ENCODE data around the gene GLS2.
"Not testable (repeated sequence)": the region's sequence is repeated elsewhere in the genome, so short reads cannot be mapped to it uniquely, and the experiment has no call there.

GLS2 gene

DNA sequence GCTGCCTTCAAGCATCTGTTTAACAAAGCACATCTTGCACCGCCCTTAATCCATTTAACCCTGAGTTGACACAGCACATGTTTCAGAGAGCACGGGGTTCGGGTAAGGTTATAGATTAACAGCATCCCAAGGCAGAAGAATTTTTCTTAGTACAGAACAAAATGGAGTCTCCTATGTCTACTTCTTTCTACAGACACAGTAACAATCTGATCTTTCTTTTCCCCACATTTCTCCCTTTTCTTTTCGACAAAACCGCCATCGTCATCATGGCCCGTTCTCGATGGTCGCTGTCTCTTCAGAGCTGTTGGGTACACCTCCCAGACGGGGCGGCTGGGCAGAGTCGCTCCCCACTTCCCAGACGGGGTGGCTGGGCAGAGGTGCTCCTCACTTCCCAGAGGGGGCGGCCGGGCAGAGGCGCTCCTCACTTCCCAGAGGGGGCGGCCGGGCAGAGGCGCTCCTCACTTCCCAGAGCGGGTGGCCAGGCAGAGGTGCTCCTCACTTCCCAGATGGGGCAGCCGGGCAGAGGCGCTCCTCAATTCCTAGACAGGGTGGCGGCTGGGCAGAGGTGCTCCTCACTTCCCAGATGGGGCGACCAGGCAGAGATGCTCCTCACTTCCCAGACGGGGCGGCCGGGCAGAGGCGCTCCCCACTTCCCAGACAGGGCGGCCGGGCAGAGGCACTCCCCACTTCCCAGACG, 5.6 kb upstream of the GLS2 start:
- DNase-seq (ENCODE audit: low spot score): not testable (repeated sequence)

- DNase-seq (ENCODE audit: low spot score): no peak
These were observed 2.4 kb upstream of the GLS2 start for GRCh38 chr12:56490360-56490759.

- DNase-seq (ENCODE audit: low spot score): peak; percentile 36
These were observed 417 bp downstream of the GLS2 start for GRCh38 chr12:56487448-56488040.

- no peak for DNase-seq (ENCODE audit: low spot score)
These were observed 1.3 kb downstream of the GLS2 start for GRCh38 chr12:56486694-56487093.

- DNase-seq (ENCODE audit: low spot score): no peak
These were observed 3.4 kb downstream of the GLS2 start for GRCh38 chr12:56484566-56484965.

GRCh38 chr12:56479625-56480024, 8.3 kb downstream of the GLS2 start:
- no peak for DNase-seq (ENCODE audit: low spot score)

DNA sequence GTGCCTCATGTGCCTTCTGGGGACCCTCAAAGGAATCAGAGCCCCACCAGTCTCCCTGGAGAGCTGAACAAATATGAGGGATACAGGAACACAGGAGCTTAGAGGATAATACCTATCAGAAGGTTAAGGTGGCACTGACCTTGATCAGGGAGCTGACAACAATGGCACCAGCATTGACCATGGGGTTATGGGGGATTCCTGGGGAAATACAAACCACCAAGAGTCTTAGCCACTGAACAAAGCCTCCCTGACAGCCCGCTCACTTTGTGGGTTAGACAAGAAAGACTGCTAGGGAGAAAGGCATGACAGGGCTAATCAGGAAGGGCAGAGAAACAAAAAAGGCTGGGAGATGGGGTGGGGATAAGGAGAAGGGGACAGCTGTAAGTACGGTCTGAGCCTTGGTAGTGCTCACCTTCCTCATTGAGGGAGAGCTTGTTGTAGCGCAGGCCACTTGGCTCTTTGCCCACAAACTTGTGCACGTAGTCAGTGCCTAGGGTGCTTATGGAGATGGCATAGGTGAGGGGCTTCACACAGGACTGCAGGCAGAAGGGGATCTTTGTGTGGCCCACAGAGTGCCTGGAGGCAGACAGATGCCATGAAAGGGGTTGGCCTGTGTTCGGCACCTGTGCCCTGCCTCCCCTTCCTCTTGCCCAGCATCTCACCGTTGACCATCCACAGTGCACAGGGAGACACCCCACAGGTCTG, 10.3 kb downstream of the GLS2 start:
- DNase-seq (ENCODE audit: low spot score): no peak

GRCh38 chr12:56476972-56477432, 11.0 kb downstream of the GLS2 start:
- no peak for DNase-seq (ENCODE audit: low spot score)

- DNase-seq (ENCODE audit: low spot score): no peak
These were observed 11.8 kb downstream of the GLS2 start for GRCh38 chr12:56476143-56476542.

GRCh38 chr12:56474389-56474788, 13.6 kb downstream of the GLS2 start:
- no peak for DNase-seq (ENCODE audit: low spot score)

- DNase-seq (ENCODE audit: low spot score): peak; percentile 24
These were observed 18.7 kb downstream of the GLS2 start for GRCh38 chr12:56469007-56469930.

DNA sequence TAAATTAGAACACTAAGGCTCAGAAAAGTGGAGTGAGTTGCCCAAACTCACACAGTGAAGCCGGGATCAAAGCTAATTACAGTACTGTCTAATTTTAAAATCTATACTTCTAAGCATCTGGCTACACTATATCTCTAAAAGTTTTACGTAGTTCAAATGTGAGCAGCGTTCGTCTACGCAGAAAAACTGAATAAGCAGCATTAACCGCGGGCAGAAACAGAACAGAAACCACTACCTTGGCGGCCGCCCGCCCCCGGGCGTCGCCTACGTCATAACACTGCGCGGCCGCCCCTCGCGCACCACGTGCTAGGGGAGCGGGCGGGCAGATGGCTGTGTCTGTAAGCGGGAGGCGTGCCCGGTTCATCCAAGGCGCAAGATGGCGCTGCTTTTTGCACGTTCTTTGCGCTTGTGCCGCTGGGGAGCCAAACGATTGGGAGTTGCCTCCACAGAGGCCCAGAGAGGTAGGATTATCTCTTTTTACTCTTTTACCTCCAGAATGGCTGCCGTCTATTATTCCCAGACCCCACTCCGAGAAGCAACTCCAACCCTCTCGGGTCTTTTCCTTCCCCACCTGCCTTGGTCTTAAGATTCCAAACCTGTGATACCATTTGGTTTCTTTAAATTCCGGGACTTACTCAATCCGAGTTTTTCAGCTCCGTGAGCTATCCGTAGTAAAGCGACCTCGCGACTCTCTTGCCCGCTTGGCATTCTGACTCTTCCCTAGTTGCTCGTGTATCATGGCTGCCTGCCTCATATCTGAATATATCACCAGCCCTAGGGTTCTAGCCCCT, 19.6 kb downstream of the GLS2 start, which contains the start of gene SPRYD4:
SPRYD4 (plus strand) TSS at position 363 of the 791 bp plus-strand sequence; CDS start at position 377, 14 bp downstream.
- DNase-seq (ENCODE audit: low spot score): peak; percentile 98

DNA sequence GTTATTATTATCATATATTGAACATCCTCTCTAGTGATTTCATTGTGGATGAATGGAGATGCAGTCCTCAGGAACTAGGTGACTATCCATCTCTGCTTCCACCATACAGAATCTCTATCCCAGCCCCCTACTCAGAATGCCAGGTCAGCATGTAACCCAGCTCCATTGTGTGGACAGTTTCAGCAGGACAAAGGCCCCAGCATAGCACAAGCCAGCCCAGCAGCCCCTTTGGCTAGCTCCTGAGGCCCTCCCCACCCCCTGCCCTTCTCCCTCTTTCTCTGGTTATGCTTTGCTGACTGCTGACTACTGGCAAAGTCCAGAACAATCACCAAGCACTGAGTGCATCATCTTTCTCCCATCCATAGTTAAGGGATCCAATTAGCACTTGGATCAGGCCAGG, 25.4 kb downstream of the GLS2 start:
- no peak for DNase-seq (ENCODE audit: low spot score)

DNA sequence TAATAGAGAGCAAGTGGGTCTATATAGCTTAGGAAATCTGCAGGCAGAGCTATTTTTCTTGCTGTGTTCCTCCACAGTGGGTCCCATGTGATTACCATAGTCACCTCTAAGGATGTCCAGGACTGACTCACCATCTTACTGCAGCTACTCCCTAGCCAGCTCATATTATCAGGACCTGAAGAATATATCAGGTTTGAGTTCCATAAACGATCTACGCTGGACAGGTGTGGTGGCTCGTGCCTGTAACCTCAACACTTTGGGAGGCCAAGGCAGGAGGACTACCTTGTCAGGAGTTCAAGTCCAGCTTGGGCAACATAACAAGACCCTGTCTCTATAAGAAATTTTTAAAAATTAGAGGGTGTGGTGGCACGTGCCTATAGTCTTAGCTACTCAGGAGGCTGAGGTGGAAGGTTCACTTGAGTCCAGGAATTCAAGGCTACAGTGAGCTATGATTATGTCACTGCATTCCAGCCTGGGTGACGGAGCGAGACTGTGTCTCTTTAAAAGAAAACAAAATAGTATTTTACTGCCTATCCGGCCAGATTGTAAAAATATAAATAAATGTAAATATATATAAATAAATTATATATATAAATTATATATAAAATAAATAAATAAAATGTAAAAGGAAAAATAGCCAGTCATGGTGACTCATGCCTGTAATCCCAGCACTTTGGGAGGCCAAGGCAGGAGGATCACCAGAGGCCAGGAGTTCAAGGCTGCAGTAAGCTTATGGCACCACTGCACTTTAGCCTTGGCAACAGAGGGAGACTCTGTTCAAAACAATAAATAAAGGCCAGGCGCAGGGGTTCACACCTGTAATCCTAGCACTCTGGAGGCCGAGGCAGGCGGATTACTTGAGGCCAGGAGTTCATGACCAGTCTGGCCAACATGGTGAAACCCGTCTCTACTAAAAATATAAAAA, 26.5 kb downstream of the GLS2 start:
- DNase-seq (ENCODE audit: low spot score): peak; percentile 18

DNA sequence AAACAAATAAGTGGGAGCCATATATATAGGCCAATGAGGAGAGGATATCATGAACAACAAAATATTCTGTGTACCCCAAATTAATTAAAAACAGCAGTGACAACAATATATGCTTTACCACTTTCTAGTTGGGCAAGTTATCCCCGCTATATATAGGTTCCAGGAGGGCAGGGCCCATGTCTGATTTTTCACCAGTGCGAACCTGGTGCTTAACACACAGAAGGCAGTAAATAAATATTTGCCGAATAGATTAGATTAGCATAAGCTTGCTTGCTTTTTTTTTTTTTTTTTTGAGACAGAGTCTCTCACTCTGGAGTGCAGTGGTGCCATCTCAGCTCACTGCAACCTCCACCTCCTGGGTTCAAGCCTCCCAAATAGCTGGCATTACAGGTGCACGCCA, 30.1 kb downstream of the GLS2 start:
- no peak for DNase-seq (ENCODE audit: low spot score)

- DNase-seq (ENCODE audit: low spot score): no peak
These were observed 33.4 kb downstream of the GLS2 start, which contains the start of gene MIP for GRCh38 chr12:56454557-56454956. Gene MIP (minus strand): TSS chr12:56454657. CDS start chr12:56454613, 44 bp downstream.

DNA sequence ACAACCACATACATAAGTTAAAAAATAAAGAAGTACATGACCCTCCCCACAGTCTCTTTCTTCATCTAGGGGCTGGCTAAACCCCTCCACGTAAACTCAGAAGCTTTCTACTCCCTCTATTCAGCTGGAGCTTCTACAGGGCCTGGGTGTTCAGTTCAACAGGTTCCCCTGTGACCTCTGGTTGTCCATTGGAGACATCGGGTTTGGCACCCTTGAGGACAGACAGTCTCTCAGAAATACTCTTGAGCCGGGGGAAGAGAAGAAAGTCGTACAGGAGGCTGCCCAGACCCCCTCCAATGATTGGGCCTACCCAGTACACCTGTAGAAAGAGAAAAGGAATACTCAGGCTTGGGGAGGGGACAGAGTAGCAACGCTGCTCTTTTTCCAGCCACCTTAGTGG, 36.8 kb downstream of the GLS2 start:
- no peak for DNase-seq (ENCODE audit: low spot score)

DNA sequence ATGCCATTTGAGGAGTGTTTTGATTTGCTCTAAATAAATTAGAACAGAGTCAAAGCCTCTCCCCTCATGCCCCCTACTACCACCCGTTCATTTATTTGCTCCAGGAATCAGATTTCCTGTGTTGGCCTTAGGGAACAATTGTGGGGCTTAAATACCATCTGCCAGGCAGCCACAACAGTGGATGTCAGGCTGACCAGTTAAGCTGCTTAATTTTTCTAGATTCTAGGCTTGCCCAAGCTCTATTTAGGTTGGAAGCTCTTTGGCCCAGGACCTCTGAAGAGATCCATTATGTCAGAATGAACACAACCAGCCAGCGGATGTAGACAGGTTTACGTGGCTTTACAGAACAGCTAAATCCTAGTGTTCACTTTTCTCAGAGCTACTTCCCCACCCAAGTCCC, 37.7 kb downstream of the GLS2 start:
- no peak for DNase-seq (ENCODE audit: low spot score)

- DNase-seq (ENCODE audit: low spot score): no peak
These were observed 38.4 kb downstream of the GLS2 start for GRCh38 chr12:56449622-56449984.
